ENCODE measurements around the gene CERCAM.

GRCh38 chr9:128421482-128421996 lies 882 bp downstream of the CERCAM start:
- no peak for TF ChIP-seq CTCF (IDR thresholded peaks at IDR 0.05)
- TF ChIP-seq REST (IDR thresholded peaks at IDR 0.05; ENCODE audit: insufficient read depth in 1 of 2, low read depth in 2 of 2, low read length in 1 of 2) = no peak
- TF ChIP-seq POLR2AphosphoS5 (IDR thresholded peaks at IDR 0.05; ENCODE audit: low read depth, low read length) = no peak
